Measurements from ENCODE around the gene FBRS. TPM values are rescaled to one million over a fixed set of nuclear protein-coding genes. Genes with fewer than 3 reads are reported as not detected.

FBRS gene
- 100 to 1,000 TPM in 1 of 2 donors, 10 to 100 TPM in 1; 39.3 to 160 TPM for total RNA-seq

DNA sequence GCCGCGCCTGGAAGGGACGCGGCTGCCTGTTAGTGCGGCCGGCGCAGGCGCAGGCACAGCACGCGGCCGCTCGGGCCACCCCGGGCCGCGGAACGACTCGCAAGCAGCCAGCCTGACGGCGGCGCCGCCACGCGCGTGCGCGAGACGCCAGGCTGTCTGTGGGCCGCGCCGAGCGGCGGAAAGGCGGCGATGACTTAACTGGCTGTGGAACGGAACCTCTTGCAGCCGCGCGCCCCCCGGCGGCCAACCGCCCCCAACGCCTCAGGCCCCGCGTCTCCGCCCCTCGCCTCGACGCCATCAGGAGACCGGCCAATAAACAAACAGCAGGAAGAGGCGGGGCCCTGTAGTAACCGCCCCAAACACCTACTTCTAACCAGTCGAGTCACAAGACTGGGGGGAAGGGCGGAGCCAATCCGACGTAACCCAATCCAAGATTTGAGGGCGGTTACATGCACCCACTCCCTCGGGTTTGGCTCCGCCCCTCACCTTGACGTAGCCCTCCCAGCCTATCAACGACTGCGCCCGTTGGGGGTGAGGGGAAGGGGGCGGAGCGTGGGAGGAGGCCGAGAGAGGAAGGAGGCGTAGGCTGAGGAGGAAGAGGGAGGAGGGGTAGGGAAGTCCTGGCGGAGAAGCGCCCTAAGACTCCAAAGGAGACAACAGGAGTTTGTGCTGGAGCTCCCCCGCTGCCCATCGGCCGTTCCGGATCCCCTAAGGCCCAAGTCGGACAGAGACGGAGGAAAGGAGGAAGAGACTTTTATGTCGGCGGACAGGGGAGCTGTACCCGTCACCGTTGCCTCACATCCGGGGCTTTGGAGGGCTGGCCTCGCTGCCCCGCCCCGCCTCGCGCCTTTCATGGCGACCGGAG is at the start of gene FBRS:
FBRS (plus strand) TSS at position 566 of the 865 bp plus-strand sequence. CDS start 1,088 bp downstream, outside the sequence.
- Histone ChIP-seq H3K9me3 (no peaks in the 10 kb centered on the region), H3K4me1 (ENCODE audit: control insufficient read depth in 1 of 2, low read depth in 2 of 2) (peaks cover 18 to 51% of the 10 kb centered on the region in 2 donors), H3K4me3 (peak within 1 kb of the TSS; percentile 98), H3K27ac (peak within 1 kb of the TSS; percentile 98 to 99), H3K36me3 (peaks cover 46% of the 10 kb centered on the region), H3K27me3 (replicated peaks; ENCODE audit: insufficient read depth) (no peaks in the 10 kb centered on the region)
- ATAC-seq (ENCODE audit: insufficient number of reproducible peaks, low FRiP score, low read depth) (peak; percentile 91), DNase-seq (ENCODE audit: low spot score) (peak; percentile 100)
- TF ChIP-seq, protein P1, sequence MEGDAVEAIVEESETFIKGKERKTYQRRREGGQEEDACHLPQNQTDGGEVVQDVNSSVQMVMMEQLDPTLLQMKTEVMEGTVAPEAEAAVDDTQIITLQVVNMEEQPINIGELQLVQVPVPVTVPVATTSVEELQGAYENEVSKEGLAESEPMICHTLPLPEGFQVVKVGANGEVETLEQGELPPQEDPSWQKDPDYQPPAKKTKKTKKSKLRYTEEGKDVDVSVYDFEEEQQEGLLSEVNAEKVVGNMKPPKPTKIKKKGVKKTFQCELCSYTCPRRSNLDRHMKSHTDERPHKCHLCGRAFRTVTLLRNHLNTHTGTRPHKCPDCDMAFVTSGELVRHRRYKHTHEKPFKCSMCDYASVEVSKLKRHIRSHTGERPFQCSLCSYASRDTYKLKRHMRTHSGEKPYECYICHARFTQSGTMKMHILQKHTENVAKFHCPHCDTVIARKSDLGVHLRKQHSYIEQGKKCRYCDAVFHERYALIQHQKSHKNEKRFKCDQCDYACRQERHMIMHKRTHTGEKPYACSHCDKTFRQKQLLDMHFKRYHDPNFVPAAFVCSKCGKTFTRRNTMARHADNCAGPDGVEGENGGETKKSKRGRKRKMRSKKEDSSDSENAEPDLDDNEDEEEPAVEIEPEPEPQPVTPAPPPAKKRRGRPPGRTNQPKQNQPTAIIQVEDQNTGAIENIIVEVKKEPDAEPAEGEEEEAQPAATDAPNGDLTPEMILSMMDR (IDR thresholded peaks at IDR 0.05) = peak; percentile 66

DNA sequence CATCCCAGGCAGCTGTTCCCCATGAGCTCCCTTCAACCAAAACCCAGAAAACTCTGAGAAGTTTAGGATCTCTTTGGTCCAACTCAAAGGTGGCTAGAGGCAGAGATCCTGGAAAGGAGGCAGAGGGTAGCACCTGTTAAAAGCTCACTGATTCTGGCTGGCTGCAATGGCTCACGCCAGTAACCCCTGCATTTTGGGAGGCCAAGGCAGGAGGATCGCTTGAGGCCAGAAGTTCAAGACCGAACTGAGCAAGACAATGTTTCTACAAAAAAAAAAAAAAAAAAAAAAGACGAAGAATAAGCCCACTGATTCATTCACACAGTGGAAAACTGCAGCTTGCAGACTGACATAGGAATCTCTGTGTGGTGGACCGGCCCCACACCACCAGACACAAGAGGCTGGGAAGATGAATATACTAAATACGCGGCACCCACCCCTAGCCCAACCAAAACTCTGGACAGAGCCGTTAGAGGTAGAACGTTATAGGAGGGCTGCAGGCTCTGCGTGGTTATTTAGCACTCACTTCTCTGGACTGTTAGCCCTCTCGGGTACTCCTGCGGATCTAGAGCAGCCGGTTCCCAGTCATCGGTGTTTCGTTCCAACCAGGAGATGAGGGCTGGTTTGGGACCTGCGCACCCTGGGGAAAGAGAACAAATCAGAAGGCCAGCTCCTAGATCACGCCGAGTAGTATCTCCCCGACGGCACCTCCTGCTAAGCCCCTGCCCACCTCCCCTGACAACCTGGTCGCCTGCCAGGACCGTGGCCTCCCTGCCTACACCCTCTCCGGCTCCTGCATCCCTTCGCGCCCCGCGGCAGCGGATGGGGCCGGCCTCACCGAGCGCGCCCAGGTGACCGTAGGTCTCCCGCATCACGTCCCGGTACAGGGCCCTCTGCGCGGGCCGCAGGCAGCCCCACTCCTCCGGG is 49.0 kb upstream of the FBRS start:
- Histone ChIP-seq H3K4me1 (ENCODE audit: control insufficient read depth in 1 of 2, low read depth in 2 of 2) (peaks cover 7 to 13% of the 10 kb centered on the region in 2 donors), H3K36me3 (peaks cover 22% of the 10 kb centered on the region), H3K4me3 (peak overlapping the region; percentile 91), H3K27me3 (replicated peaks; ENCODE audit: insufficient read depth) (no peaks in the 10 kb centered on the region), H3K9me3 (no peaks in the 10 kb centered on the region), H3K27ac (peak overlapping the region; percentile 96 to 97)
- peak; percentile 8 for ATAC-seq (ENCODE audit: insufficient number of reproducible peaks, low FRiP score, low read depth)
- DNase-seq (ENCODE audit: low spot score) = no peak
- TF ChIP-seq, protein P1 (IDR thresholded peaks at IDR 0.05) = no peak

DNA sequence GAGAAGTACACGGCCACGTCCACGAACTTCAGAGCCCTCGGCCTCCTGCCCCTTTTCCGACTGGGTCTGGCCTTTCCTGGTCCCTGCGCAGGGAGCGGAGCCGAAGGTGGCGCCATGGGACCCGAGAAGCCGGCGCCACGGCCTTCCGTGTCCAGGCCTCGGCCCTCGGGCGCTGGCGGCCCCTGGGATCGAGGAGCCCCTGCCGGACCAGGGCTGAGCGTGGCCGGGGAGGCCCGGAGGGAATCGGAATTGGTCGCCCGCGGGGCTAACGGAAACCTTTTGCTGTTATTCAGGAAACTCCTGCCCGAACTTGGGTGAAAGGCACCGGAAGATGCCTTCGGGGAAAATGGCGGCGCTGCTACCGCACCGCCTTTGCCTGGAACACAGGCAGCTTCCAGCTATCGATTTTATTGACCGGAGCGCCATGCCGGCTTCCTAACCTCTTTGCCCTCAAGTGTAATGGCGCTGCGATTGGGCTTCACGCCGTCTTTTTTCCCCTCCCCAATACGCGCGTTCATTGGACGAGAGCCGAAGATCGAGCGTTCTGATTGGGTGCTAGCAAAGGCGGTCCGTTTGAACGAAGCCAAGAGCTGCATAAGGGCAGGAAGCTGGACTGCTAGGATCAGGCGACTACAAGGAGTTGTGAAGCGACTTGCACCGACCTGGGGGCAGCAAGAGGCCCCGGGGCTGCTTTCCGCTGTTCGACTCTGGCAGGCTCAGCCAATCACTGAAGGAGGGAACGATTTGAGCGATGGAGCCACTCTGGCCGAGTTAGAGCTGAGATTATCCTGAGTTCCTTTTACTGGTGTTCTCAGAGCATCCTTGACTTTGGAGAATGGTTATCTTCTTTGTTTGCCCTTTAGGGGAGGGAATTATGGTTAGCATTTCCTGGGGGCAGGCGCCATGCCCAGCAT is 48.0 kb upstream of the FBRS start, which contains the start of gene ZNF689:
ZNF689 (minus strand) TSS at position 464 of the 914 bp plus-strand sequence; CDS start at position 116, 348 bp downstream.
- Histone ChIP-seq H3K4me1 (ENCODE audit: control insufficient read depth in 1 of 2, low read depth in 2 of 2) (peaks cover 7 to 13% of the 10 kb centered on the region in 2 donors), H3K9me3 (no peaks in the 10 kb centered on the region), H3K27ac (peak within 1 kb of the TSS; percentile 96 to 97), H3K4me3 (peak within 1 kb of the TSS; percentile 91), H3K27me3 (replicated peaks; ENCODE audit: insufficient read depth) (no peaks in the 10 kb centered on the region), H3K36me3 (peaks cover 13% of the 10 kb centered on the region)
- TF ChIP-seq, protein P1 (IDR thresholded peaks at IDR 0.05) = no peak
- ATAC-seq (ENCODE audit: insufficient number of reproducible peaks, low FRiP score, low read depth) (peak; percentile 96), DNase-seq (ENCODE audit: low spot score) (peak; percentile 72)

DNA sequence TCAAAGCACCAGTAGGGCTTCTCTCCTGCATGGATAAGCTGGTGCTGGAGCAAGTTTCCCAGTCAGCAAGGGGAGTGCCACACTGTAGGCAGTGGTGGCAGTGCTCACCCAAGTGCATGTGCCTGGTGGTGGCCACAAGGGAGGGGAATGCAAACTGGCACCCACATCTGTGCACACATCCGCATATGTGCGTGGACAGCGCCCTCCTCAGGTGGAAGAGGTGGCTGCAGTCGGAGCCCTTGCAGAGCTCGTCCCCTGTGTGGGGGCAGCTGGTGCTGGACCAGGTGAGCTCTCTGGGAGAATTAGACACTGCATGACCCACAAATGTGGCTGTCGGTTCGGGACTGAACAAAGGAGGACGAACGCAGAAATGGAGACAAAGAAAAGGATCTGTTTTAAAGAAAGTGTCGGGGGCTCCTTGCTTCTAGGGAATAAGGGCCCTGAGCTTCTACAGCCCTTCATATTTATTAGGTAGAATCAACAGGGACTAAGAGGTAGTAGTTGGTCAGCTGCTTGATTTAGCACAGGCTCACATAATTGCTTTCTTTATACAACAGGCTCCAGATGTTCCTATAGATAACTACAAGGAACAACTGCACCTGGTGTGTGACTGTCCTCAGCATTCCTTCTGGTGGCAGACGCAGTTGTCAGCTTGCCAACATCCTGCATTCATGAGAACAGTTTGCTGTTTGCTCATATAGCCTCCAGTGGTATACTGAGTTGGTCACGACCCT is 42.7 kb upstream of the FBRS start:
- DNase-seq (ENCODE audit: low spot score) (no peak), ATAC-seq (ENCODE audit: insufficient number of reproducible peaks, low FRiP score, low read depth) (no peak)
- Histone ChIP-seq H3K27ac (no peak overlapping the region), H3K36me3 (no peaks in the 10 kb centered on the region), H3K27me3 (replicated peaks; ENCODE audit: insufficient read depth) (no peaks in the 10 kb centered on the region), H3K4me3 (no peak overlapping the region), H3K9me3 (no peaks in the 10 kb centered on the region), H3K4me1 (ENCODE audit: control insufficient read depth in 1 of 2, low read depth in 2 of 2) (no peaks in the 10 kb centered on the region)
- TF ChIP-seq, protein P1 (IDR thresholded peaks at IDR 0.05) = peak; percentile 25

Measured in thoracic aorta (tissue), 2 donors.